Neural progenitor cell (in vitro differentiated cells): ENCODE measurements around the gene ANAPC15. TPM values are rescaled to one million over a fixed set of nuclear protein-coding genes. Genes with fewer than 3 reads are reported as not detected.

ENCODE experiments used
- DNase-seq: peaks from one replicate; pipeline ENCODE4 v3.0.0-alpha.2; 2016; ENCODE audit warnings: low spot score
- H2AFZ ChIP-seq: fragments of 200-600 bp; sonication (generic); replicated peaks from 2 replicates; pipeline ENCODE4 v1.6.1; 2016; ENCODE audit warnings: antibody characterized with exemption
- H3F3A ChIP-seq: fragments of 200-600 bp; sonication (generic); 2 replicates; pipeline ENCODE4 v1.6.1; 2016; ENCODE audit warnings: antibody characterized with exemption, low read depth
- H3K27ac ChIP-seq: fragments of 200-600 bp; sonication (generic); 2 replicates; pipeline ENCODE4 v1.5.1; 2016; ENCODE audit warnings: mild to moderate bottlenecking
- H3K27me3 ChIP-seq: fragments of 200-600 bp; sonication (generic); 2 replicates; pipeline ENCODE4 v1.6.1; 2016; ENCODE audit warnings: mild to moderate bottlenecking, moderate library complexity
- H3K36me3 ChIP-seq: fragments of 200-600 bp; sonication (generic); 2 replicates; pipeline ENCODE4 v1.5.1; 2016
- H3K4me1 ChIP-seq: fragments of 200-600 bp; sonication (generic); 2 replicates; pipeline ENCODE4 v1.6.1; 2016; ENCODE audit warnings: mixed run types
- H3K4me2 ChIP-seq: fragments of 200-600 bp; sonication (generic); 2 replicates; pipeline ENCODE4 v1.6.1; 2016
- H3K4me3 ChIP-seq: fragments of 200-600 bp; sonication (generic); 2 replicates; pipeline ENCODE4 v1.5.1; 2016
- H3K79me2 ChIP-seq: fragments of 200-600 bp; sonication (generic); 2 replicates; pipeline ENCODE4 v1.6.1; 2016; ENCODE audit warnings: low read depth
- H3K9ac ChIP-seq: fragments of 200-600 bp; sonication (generic); 2 replicates; pipeline ENCODE4 v1.6.1; 2016
- H3K9me3 ChIP-seq: fragments of 200-600 bp; sonication (generic); 2 replicates; pipeline ENCODE4 v1.5.1; 2016; ENCODE audit warnings: low read depth
- H4K20me1 ChIP-seq: fragments of 200-600 bp; sonication (generic); 2 replicates; pipeline ENCODE4 v1.6.1; 2016; ENCODE audit warnings: low read depth
- H3K27ac Mint-ChIP-seq: 3 replicates; pipeline ENCODE4 v1.8.0; 2021; ENCODE audit warnings: mixed read lengths
- H3K27me3 Mint-ChIP-seq: 2 replicates; pipeline ENCODE4 v1.8.0; 2022; ENCODE audit warnings: low read depth, mild to moderate bottlenecking, inconsistent platforms, moderate library complexity, mixed read lengths; ENCODE audit not compliant: insufficient read depth
- H3K36me3 Mint-ChIP-seq: 3 replicates; pipeline ENCODE4 v1.8.0; 2021; ENCODE audit warnings: mixed read lengths
- H3K4me1 Mint-ChIP-seq: 3 replicates; pipeline ENCODE4 v1.8.0; 2021; ENCODE audit warnings: mixed read lengths
- H3K4me3 Mint-ChIP-seq: 3 replicates; pipeline ENCODE4 v1.8.0; 2021; ENCODE audit warnings: mild to moderate bottlenecking, moderate library complexity, mixed read lengths
- H3K9me3 Mint-ChIP-seq: 3 replicates; pipeline ENCODE4 v1.8.0; 2020; ENCODE audit warnings: mixed read lengths
- EZH2 ChIP-seq: fragments of 200-600 bp; sonication (generic); IDR thresholded peaks from 2 replicates; pipeline ENCODE4 v1.6.1; 2017; ENCODE audit warnings: antibody characterized with exemption, mild to moderate bottlenecking, moderate library complexity
- EZH2phosphoT487 ChIP-seq: fragments of 200-600 bp; sonication (generic); IDR thresholded peaks from 2 replicates; pipeline ENCODE4 v1.6.1; 2017; ENCODE audit warnings: antibody characterized with exemption
- total RNA-seq: library from RNA; depleted of rRNA; stranded (reverse); fragments of >200 nt; gene quantifications from 2 replicates; pipeline ENCODE4 v1.2.3, GENCODE V29; 2015; ENCODE audit warnings: low replicate concordance
- TF ChIP-seq, protein P1 (sequence below): fragments of 200-600 bp; sonication (generic); IDR thresholded peaks from 2 replicates; pipeline ENCODE4 v1.5.1; 2017; ENCODE audit warnings: antibody characterized with exemption, mild to moderate bottlenecking

ANAPC15 gene
- total RNA-seq, 1 donor from 2014 or later, result 45.6 TPM

DNA sequence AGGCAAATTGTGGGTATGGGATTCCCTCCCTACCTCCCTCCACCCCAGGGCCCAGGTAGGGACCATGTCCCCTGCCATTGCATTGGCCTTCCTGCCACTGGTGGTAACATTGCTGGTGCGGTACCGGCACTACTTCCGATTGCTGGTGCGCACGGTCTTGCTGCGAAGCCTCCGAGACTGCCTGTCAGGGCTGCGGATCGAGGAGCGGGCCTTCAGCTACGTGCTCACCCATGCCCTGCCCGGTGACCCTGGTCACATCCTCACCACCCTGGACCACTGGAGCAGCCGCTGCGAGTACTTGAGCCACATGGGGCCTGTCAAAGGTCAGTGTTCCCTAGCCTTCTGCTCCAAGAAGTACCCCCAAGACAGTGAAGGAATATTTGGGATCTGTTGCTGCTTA lies 6.6 kb downstream of the ANAPC15 start, which contains the start of gene TOMT:
TOMT (plus strand) TSS at position 37 of the 400 bp plus-strand sequence; CDS start at position 65, 28 bp downstream.
- H3K79me2 ChIP-seq, result peaks cover 21% of the 10 kb centered on the region
- no peak within 1 kb of the TSS for H2AFZ ChIP-seq
- H3K4me3 ChIP-seq, result no peak within 1 kb of the TSS
- Mint-ChIP-seq H3K9me3 (no peaks in the 10 kb centered on the region), H3K36me3 (peaks cover 7% of the 10 kb centered on the region), H3K27me3 (peaks cover 8% of the 10 kb centered on the region), H3K27ac (peak within 1 kb of the TSS; percentile 87), H3K4me3 (peak within 1 kb of the TSS; percentile 53), H3K4me1 (peaks cover 26% of the 10 kb centered on the region)
- peaks cover 12% of the 10 kb centered on the region for H4K20me1 ChIP-seq
- TF ChIP-seq, protein P1, sequence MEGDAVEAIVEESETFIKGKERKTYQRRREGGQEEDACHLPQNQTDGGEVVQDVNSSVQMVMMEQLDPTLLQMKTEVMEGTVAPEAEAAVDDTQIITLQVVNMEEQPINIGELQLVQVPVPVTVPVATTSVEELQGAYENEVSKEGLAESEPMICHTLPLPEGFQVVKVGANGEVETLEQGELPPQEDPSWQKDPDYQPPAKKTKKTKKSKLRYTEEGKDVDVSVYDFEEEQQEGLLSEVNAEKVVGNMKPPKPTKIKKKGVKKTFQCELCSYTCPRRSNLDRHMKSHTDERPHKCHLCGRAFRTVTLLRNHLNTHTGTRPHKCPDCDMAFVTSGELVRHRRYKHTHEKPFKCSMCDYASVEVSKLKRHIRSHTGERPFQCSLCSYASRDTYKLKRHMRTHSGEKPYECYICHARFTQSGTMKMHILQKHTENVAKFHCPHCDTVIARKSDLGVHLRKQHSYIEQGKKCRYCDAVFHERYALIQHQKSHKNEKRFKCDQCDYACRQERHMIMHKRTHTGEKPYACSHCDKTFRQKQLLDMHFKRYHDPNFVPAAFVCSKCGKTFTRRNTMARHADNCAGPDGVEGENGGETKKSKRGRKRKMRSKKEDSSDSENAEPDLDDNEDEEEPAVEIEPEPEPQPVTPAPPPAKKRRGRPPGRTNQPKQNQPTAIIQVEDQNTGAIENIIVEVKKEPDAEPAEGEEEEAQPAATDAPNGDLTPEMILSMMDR, result no peak
- TF ChIP-seq EZH2, result no peak
- no peak for TF ChIP-seq EZH2phosphoT487
- no peaks in the 10 kb centered on the region for H3K9me3 ChIP-seq
- H3K27ac ChIP-seq, result no peak within 1 kb of the TSS
- no peak within 1 kb of the TSS for H3K9ac ChIP-seq
- H3F3A ChIP-seq, result peaks cover 9% of the 10 kb centered on the region
- DNase-seq, result no peak
- peaks cover 9% of the 10 kb centered on the region for H3K4me1 ChIP-seq
- no peak within 1 kb of the TSS for H3K4me2 ChIP-seq
- H3K27me3 ChIP-seq, result no peaks in the 10 kb centered on the region
- no peaks in the 10 kb centered on the region for H3K36me3 ChIP-seq

DNA sequence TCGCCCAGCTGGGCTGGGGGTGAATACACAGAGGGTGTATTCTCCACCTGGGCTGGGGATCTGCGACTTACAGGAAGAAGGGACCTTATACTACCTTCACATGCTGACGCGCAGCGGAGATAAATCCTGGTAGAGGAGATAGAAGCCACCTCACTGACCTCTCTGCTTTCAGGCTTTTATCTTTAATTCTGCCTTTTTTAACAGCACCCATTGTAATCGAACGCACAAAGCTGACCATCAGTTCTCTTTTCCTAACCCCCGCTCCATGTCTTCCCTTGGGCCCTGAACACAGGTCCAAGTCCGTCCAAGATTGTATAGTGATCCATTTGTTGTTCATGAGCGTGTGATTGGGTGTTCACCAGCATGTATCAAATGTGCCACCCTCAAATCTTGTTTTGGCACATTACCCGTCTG lies 8.7 kb downstream of the ANAPC15 start:
- peak overlapping the region; percentile 78 for H3K27ac Mint-ChIP-seq
- Histone ChIP-seq H3K9ac (no peak overlapping the region), H4K20me1 (peaks cover 13% of the 10 kb centered on the region), H3K36me3 (no peaks in the 10 kb centered on the region), H3K4me3 (peak overlapping the region; percentile 91), H3K27me3 (no peaks in the 10 kb centered on the region), H3K79me2 (peaks cover 39% of the 10 kb centered on the region), H3K4me2 (peak overlapping the region; percentile 74), H3K4me1 (peaks cover 9% of the 10 kb centered on the region), H3K27ac (peak overlapping the region; percentile 20), H3K9me3 (no peaks in the 10 kb centered on the region), H3F3A (peaks cover 9% of the 10 kb centered on the region), H2AFZ (no peak overlapping the region)
- no peak for TF ChIP-seq EZH2
- TF ChIP-seq, protein P1, result peak; percentile 7
- no peak for TF ChIP-seq EZH2phosphoT487
- DNase-seq, result no peak
- H3K36me3 Mint-ChIP-seq, result peaks cover 4% of the 10 kb centered on the region
- H3K9me3 Mint-ChIP-seq, result no peaks in the 10 kb centered on the region
- peaks cover 26% of the 10 kb centered on the region for H3K4me1 Mint-ChIP-seq
- peak overlapping the region; percentile 95 for H3K4me3 Mint-ChIP-seq
- H3K27me3 Mint-ChIP-seq, result peaks cover 14% of the 10 kb centered on the region

DNA sequence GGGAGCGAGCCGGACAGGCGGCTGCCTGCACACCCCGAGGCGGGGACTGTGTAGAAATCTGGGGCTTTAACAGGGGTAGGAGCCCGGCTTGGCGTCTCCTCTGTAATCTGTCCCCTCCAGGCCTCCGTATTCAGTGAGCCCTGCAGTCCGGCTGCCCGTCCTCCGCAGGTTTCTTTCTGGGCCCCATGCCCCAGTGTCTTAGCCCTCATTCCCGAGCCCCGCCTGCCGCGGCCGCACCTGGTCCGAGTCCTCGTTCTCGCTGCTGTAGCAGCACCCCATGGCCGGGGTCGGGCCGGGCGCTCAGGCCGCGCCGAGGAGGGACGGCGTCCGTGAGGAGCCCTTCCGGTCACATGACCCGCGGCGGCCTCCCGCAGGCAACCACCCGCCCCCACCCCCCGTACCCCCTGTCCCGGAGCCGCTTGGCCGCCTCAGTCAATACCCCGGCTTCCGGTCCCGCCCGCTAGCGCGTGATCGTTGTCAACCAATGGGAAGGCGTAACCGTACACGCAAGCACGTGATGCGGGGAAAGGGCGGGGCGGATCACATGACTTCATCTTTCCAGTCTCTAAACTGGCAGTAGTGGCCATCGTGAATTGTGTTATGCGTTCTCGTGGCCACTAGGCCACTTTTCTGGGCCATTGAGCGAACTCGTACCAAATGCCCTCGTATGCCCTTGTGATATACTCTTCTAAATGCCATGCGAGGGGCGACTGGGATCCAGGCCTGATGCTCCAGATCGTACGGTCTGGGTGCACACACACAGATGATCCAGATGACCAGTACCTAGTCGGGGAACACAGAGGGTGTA lies 9.3 kb downstream of the ANAPC15 start, which contains the start of gene LAMTOR1:
LAMTOR1 (minus strand) TSS at position 352 of the 808 bp plus-strand sequence; CDS start at position 279, 73 bp downstream.
- peak within 1 kb of the TSS; percentile 19 for H2AFZ ChIP-seq
- peaks cover 4% of the 10 kb centered on the region for H3K36me3 Mint-ChIP-seq

More for the DNA sequence above, 9.3 kb downstream of the ANAPC15 start, which contains the start of gene LAMTOR1:
- H3K27ac Mint-ChIP-seq, result peak within 1 kb of the TSS; percentile 78
- H3K27me3 ChIP-seq, result no peaks in the 10 kb centered on the region
- TF ChIP-seq EZH2, result no peak
- TF ChIP-seq EZH2phosphoT487, result no peak
- TF ChIP-seq, protein P1, result peak; percentile 46
- H3K4me1 ChIP-seq, result peaks cover 9% of the 10 kb centered on the region
- H3K36me3 ChIP-seq, result no peaks in the 10 kb centered on the region
- H3K9me3 ChIP-seq, result no peaks in the 10 kb centered on the region
- H3K4me1 Mint-ChIP-seq, result peaks cover 26% of the 10 kb centered on the region
- peak; percentile 99 for DNase-seq
- peak within 1 kb of the TSS; percentile 95 for H3K4me3 Mint-ChIP-seq
- peaks cover 14% of the 10 kb centered on the region for H3K27me3 Mint-ChIP-seq
- H4K20me1 ChIP-seq, result peaks cover 13% of the 10 kb centered on the region
- peak within 1 kb of the TSS; percentile 96 for H3K9ac ChIP-seq
- H3K4me2 ChIP-seq, result peak within 1 kb of the TSS; percentile 88
- H3K9me3 Mint-ChIP-seq, result no peaks in the 10 kb centered on the region
- H3K79me2 ChIP-seq, result peaks cover 39% of the 10 kb centered on the region
- H3K4me3 ChIP-seq, result peak within 1 kb of the TSS; percentile 91
- H3F3A ChIP-seq, result peaks cover 9% of the 10 kb centered on the region
- peak within 1 kb of the TSS; percentile 68 for H3K27ac ChIP-seq
